CD4-positive, alpha-beta T cell treated with Interleukin-6 for 4 hours (primary cell): ENCODE results near the gene QSER1.
"Not testable (repeated sequence)": the region's sequence is repeated elsewhere in the genome, so short reads cannot be mapped to it uniquely, and the experiment has no call there.

Source experiments
- DNase-seq: peaks from one replicate; pipeline ENCODE4 v3.0.0-alpha.2; 2020; ENCODE audit warnings: mixed read lengths

QSER1 gene

GRCh38 chr11:33006010-33006409 lies 113.4 kb downstream of the QSER1 start:
- DNase-seq = no peak

DNA sequence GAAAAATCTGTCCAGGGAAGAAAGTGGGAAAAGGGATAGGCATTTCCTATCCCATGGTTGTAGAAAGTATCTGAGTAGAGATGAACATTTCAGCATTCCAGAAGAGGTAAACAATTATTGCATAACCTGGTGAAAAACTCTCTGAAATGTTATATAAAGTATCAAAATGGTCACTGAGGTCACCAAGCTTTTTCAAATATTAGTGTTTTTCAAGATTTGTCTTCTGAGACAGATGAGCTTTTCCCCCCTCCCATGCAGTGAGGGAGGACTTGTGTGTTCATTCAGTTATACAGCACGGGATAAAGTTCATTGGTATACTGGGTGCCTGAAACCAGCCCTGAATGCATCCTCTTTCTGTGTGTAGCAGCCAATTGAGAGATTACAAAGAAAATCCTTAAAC lies 121.1 kb downstream of the QSER1 start:
- DNase-seq = no peak

- peak; percentile 85 for DNase-seq
Measured at GRCh38 chr11:33015621-33016551, 123.3 kb downstream of the QSER1 start, which contains the start of gene DEPDC7. Gene DEPDC7, plus strand, starts transcription at chr11:33015878. Its CDS starts 78 bp downstream, at chr11:33015956.

GRCh38 chr11:33016654-33017053 lies 124.0 kb downstream of the QSER1 start:
- no peak for DNase-seq

GRCh38 chr11:33017478-33017877 lies 124.9 kb downstream of the QSER1 start:
- no peak for DNase-seq

GRCh38 chr11:33017965-33018364 lies 125.4 kb downstream of the QSER1 start:
- no peak for DNase-seq

- DNase-seq = no peak
Measured at GRCh38 chr11:33018840-33019239, 126.2 kb downstream of the QSER1 start.

GRCh38 chr11:33021501-33021900 lies 128.9 kb downstream of the QSER1 start:
- no peak for DNase-seq

DNA sequence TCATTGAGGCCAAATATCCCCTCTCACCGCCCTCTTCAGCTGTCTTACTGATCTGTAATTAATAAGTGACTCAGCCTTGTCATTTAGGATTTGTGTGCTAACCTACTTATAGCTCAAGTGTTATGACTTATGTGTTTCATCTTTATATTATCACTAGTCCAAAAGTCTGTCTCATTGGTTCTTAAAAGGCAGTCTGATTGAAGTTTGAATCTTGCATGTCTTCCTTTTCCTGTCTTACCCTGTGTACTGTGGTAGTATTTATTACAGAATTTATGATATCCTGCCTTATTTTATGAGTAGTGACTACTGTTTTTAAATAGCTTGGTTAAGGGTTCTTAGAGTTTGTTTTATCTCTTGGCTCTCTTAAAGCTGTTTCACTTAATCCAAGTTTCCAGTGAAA lies 129.3 kb downstream of the QSER1 start:
- DNase-seq = no peak

- DNase-seq = no peak
Measured at GRCh38 chr11:33025339-33025722, 132.7 kb downstream of the QSER1 start.

DNA sequence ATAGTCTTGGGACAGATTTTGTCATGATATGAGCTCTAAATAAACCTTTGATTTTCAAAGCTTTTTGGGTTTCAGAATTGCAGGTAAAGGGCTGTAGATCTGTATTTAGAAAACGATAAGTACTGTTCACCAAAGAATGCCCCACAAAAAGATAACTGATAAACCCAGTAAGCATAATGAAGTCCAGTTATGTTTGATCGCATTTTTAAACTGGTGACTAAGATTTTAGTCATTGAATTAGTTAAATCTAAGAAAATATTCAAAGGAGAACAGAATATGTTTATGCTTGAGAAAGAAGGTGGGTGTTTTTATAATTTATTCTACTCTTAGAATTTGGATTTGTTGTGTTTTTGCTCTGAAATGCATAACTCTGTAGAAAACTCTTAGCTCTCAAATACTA lies 134.6 kb downstream of the QSER1 start:
- DNase-seq = no peak

GRCh38 chr11:33027846-33028536 lies 135.4 kb downstream of the QSER1 start:
- no peak for DNase-seq

DNA sequence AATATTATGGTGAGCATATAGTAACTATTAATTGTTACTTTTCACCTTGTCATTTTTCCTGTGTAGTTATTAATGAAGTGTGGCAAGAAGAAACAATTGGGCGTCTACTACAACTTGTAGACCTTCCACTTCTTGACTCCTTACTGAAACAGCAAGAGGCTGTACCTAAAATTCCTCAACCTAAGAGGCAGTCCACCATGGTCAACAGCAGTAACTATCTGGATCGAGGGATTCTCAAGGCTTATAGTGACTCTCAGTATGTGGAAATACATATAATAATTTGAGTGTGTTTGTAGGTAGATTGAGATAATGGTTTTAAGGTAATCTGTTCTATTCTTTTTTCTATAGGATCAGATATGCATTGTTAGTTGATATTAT lies 135.9 kb downstream of the QSER1 start:
- no peak for DNase-seq

DNA sequence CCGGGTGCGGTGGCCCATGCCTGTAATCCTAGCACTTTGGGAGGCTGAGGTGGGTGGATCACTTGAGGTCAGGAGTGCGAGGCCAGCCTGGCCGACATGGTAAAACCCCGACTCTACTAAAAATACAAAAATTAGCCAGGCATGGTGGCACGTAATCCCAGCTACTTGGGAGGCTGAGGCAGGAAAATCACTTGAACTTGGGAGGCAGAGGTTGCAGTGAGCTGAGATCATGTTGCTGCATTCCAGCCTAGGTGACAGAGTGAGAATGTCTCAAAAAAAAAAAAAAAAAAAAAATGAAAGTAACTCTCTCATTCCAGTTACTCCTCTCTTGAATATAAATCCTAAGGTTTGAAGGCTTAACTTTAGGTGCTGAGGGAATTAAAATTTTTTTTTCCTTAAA lies 136.6 kb downstream of the QSER1 start:
- DNase-seq = not testable (repeated sequence)
